IMR-90 (cell line): ENCODE results near the gene ZBTB9. TPM values are rescaled to one million over a fixed set of nuclear protein-coding genes. Genes with fewer than 3 reads are reported as not detected.

Experiments
- ATAC-seq: fragments of 200-7000 bp; cut with Tn5 transposase; 2 replicates; pipeline ENCODE4 v1.9.1; 2020; ENCODE audit warnings: low read depth, mild to moderate bottlenecking, moderate library complexity
- BruUV-seq: library from RNA; stranded (reverse); fragments of 400-500 nt; replicated peaks from 2 replicates; lab custom pipeline; 2021; lab: Mats Ljungman, UMichigan
- CTCF ChIA-PET: fragments of 300-600 bp; formaldehyde crosslinking; extraction: SDS; loops from one replicate; lab custom pipeline; 2021; ENCODE audit warnings: antibody characterized with exemption; lab: Yijun Ruan, JAX
- POLR2A ChIA-PET: fragments of 300-600 bp; sonication (Branson Sonifier 250); formaldehyde crosslinking; loops from one replicate; lab custom pipeline; 2022; ENCODE audit warnings: antibody characterized with exemption; ENCODE audit not compliant: unreplicated experiment; lab: Charles Lee
- DNase-seq: peaks from one replicate; pipeline ENCODE4 v3.0.0; 2013
- H2AFZ ChIP-seq: replicated peaks from 2 replicates; pipeline ENCODE3; 2013; ENCODE audit warnings: low read length, mild to moderate bottlenecking; ENCODE audit not compliant: poor library complexity
- H2AK5ac ChIP-seq: 2 replicates; pipeline ENCODE4 v1.6.1; 2013; ENCODE audit warnings: low read depth, low read length, inconsistent platforms
- H2AK9ac ChIP-seq: replicated peaks from 2 replicates; pipeline ENCODE3; 2013; ENCODE audit warnings: mild to moderate bottlenecking, low read depth, low read length, moderate library complexity; ENCODE audit not compliant: poor library complexity
- H2BK120ac ChIP-seq: 2 replicates; pipeline ENCODE4 v1.6.1; 2013; ENCODE audit warnings: low read depth, low read length, inconsistent platforms
- H2BK15ac ChIP-seq: 3 replicates; pipeline ENCODE4 v1.6.1; 2013; ENCODE audit warnings: low read depth, low read length, inconsistent platforms
- H2BK20ac ChIP-seq: 2 replicates; pipeline ENCODE4 v1.6.1; 2013; ENCODE audit warnings: low read depth, mild to moderate bottlenecking, inconsistent platforms, low read length, moderate library complexity
- H2BK5ac ChIP-seq: 2 replicates; pipeline ENCODE4 v1.6.1; 2013; ENCODE audit warnings: mild to moderate bottlenecking, low read depth, low read length, inconsistent platforms; ENCODE audit not compliant: poor library complexity, severe bottlenecking
- H3K14ac ChIP-seq: replicated peaks from 2 replicates; pipeline ENCODE4 v1.6.1; 2013; ENCODE audit warnings: low read depth, low read length, inconsistent platforms
- H3K18ac ChIP-seq: 2 replicates; pipeline ENCODE4 v1.6.1; 2013; ENCODE audit warnings: low read depth, low read length, control low read depth
- H3K23ac ChIP-seq: 2 replicates; pipeline ENCODE4 v1.6.1; 2013; ENCODE audit warnings: low read depth, low read length, inconsistent platforms
- H3K27ac ChIP-seq: 2 replicates; pipeline ENCODE4 v1.5.1; 2013; ENCODE audit warnings: mild to moderate bottlenecking, control low read depth, low read length; ENCODE audit not compliant: insufficient read depth
- H3K27me3 ChIP-seq: 2 replicates; pipeline ENCODE4 v1.6.1; 2013; ENCODE audit warnings: low read length; ENCODE audit not compliant: control insufficient read depth, insufficient read depth
- H3K36me3 ChIP-seq: 2 replicates; pipeline ENCODE4 v1.6.1; 2013; ENCODE audit warnings: low read length, mixed read lengths; ENCODE audit not compliant: control insufficient read depth, insufficient read depth
- H3K4ac ChIP-seq: 2 replicates; pipeline ENCODE4 v1.6.1; 2013; ENCODE audit warnings: low read depth, low read length, inconsistent platforms
- H3K4me1 ChIP-seq: 2 replicates; pipeline ENCODE4 v1.6.1; 2013; ENCODE audit warnings: low read length, mixed read lengths; ENCODE audit not compliant: control insufficient read depth, insufficient read depth
- H3K4me2 ChIP-seq: 2 replicates; pipeline ENCODE4 v1.6.1; 2013; ENCODE audit warnings: low read depth, mild to moderate bottlenecking, control low read depth, low read length, moderate library complexity
- H3K4me3 ChIP-seq: 2 replicates; pipeline ENCODE4 v1.5.1; 2013; ENCODE audit warnings: low read depth, mild to moderate bottlenecking, control low read depth, low read length, moderate library complexity; ENCODE audit not compliant: insufficient read depth
- H3K56ac ChIP-seq: 2 replicates; pipeline ENCODE4 v1.6.1; 2013; ENCODE audit warnings: low read length, inconsistent platforms; ENCODE audit not compliant: insufficient read depth; ENCODE audit errors: extremely low read depth
- H3K79me1 ChIP-seq, 2 experiments: 2 replicates each; pipeline ENCODE4 v1.6.1; 2013; ENCODE audit warnings: low read length in 2 of 2, inconsistent platforms in 1 of 2, low read depth in 1 of 2
- H3K9ac ChIP-seq: 2 replicates; pipeline ENCODE4 v1.6.1; 2013; ENCODE audit warnings: low read depth, low read length, control low read depth
- H3K9me1 ChIP-seq: 2 replicates; pipeline ENCODE4 v1.6.1; 2013; ENCODE audit warnings: low read length, inconsistent platforms; ENCODE audit not compliant: insufficient read depth
- H3K9me3 ChIP-seq: 2 replicates; pipeline ENCODE4 v1.6.1; 2013; ENCODE audit warnings: low read length; ENCODE audit not compliant: control insufficient read depth, insufficient read depth
- H4K20me1 ChIP-seq: 2 replicates; pipeline ENCODE4 v1.6.1; 2013; ENCODE audit warnings: low read length, inconsistent platforms; ENCODE audit not compliant: insufficient read depth
- H4K5ac ChIP-seq: 2 replicates; pipeline ENCODE4 v1.6.1; 2013; ENCODE audit warnings: mild to moderate bottlenecking, low read depth, low read length, control low read depth
- H4K8ac ChIP-seq, 2 experiments: 2 replicates each; pipeline ENCODE4 v1.6.1; 2013; ENCODE audit warnings: low read depth in 2 of 2, low read length in 2 of 2, control low read depth in 1 of 2, inconsistent platforms in 1 of 2
- H4K91ac ChIP-seq: 2 replicates; pipeline ENCODE4 v1.6.1; 2013; ENCODE audit warnings: low read depth, low read length, inconsistent platforms; ENCODE audit not compliant: insufficient read depth
- CEBPB ChIP-seq: IDR thresholded peaks from 2 replicates; pipeline ENCODE4 v1.6.1; 2012; ENCODE audit warnings: low read depth, low read length, improper control_type of control experiment
- CHD1 ChIP-seq: IDR thresholded peaks from 2 replicates; pipeline ENCODE4 v1.6.1; 2012; ENCODE audit warnings: low read depth, low read length, improper control_type of control experiment
- CTCF ChIP-seq: conservative IDR thresholded peaks from 2 replicates; pipeline ENCODE4 v1.5.1; 2012; ENCODE audit warnings: mild to moderate bottlenecking, low read depth, low read length, improper control_type of control experiment
- ELK1 ChIP-seq: fragments of 150-350 bp; IDR thresholded peaks from 2 replicates; pipeline ENCODE4 v1.6.1; 2016; ENCODE audit warnings: low read depth, mild to moderate bottlenecking, low read length, moderate library complexity, borderline replicate concordance
- FOS ChIP-seq: fragments of 150-350 bp; IDR thresholded peaks from 2 replicates; pipeline ENCODE4 v1.6.1; 2016; ENCODE audit warnings: low read depth, low read length
- MAFK ChIP-seq: IDR thresholded peaks from 2 replicates; pipeline ENCODE4 v1.6.1; 2012; ENCODE audit warnings: low read depth, low read length, improper control_type of control experiment
- MAZ ChIP-seq: IDR thresholded peaks from 2 replicates; pipeline ENCODE4 v1.6.1; 2012; ENCODE audit warnings: low read depth, mild to moderate bottlenecking, low read length, improper control_type of control experiment, moderate library complexity, borderline replicate concordance
- MXI1 ChIP-seq: IDR thresholded peaks from 2 replicates; pipeline ENCODE4 v1.6.1; 2012; ENCODE audit warnings: low read depth, mild to moderate bottlenecking, low read length, moderate library complexity, borderline replicate concordance
- NFE2L2 ChIP-seq: fragments of 150-350 bp; IDR thresholded peaks from 2 replicates; pipeline ENCODE4 v1.6.1; 2016; ENCODE audit warnings: low read depth, mild to moderate bottlenecking, low read length
- RAD21 ChIP-seq: IDR thresholded peaks from 2 replicates; pipeline ENCODE4 v1.6.1; 2012; ENCODE audit warnings: low read length, improper control_type of control experiment
- RCOR1 ChIP-seq: IDR thresholded peaks from 2 replicates; pipeline ENCODE4 v1.6.1; 2012; ENCODE audit warnings: mild to moderate bottlenecking, low read length, improper control_type of control experiment; ENCODE audit not compliant: insufficient replicate concordance
- RFX5 ChIP-seq: IDR thresholded peaks from 2 replicates; pipeline ENCODE4 v1.8.0; 2012; ENCODE audit warnings: low read depth, mild to moderate bottlenecking, low read length, moderate library complexity
- SMC3 ChIP-seq: fragments of 150-350 bp; IDR thresholded peaks from 2 replicates; pipeline ENCODE4 v1.6.1; 2016; ENCODE audit warnings: low read depth, mild to moderate bottlenecking, antibody characterized with exemption, low read length, moderate library complexity
- USF2 ChIP-seq: fragments of 150-350 bp; IDR thresholded peaks from 2 replicates; pipeline ENCODE4 v1.6.1; 2017; ENCODE audit warnings: mild to moderate bottlenecking, antibody characterized with exemption, low read length, low read depth
- WGBS, 2 experiments: methylation state at CpG; one replicate each; pipeline versions ENCODE4 v1.1.5 to v1.1.7; 2013; ENCODE audit warnings: missing lambda C conversion rate in 2 of 2; ENCODE audit not compliant: insufficient read length in 1 of 2; ENCODE audit errors: extremely low coverage in 2 of 2; 5-methylcytosine and 5-hydroxymethylcytosine counted together
- dilution Hi-C: fragments of 300-500 bp; cut with HindIII; formaldehyde crosslinking; loops from one replicate; pipeline ENCODE4 v1.14.3; 2018; ENCODE audit warnings: low sequenced_read_pairs; ENCODE audit not compliant: unreplicated experiment
- in situ Hi-C: fragments of 300-500 bp; cut with MboI; formaldehyde crosslinking; loops from 3 replicates; pipeline ENCODE4 v1.14.3; 2019; ENCODE audit warnings: low sequenced_read_pairs, inconsistent platforms, mixed read lengths
- intact Hi-C: fragments of 100-400 bp; cut with micrococcal nuclease; formaldehyde crosslinking; loops from 2 replicates; pipeline ENCODE4 v1.10.0; 2022
- polyA plus RNA-seq, 3 experiments: library from polyadenylated mRNA; depleted of rRNA; stranded (reverse); fragments of >200 nt; gene quantifications; 2 replicates each; pipeline ENCODE4 v1.2.3, GENCODE V29; 2012; ENCODE audit warnings: low replicate concordance in 1 of 3
- total RNA-seq: library from RNA; depleted of rRNA; stranded (reverse); fragments of >200 nt; gene quantifications from 2 replicates; pipeline ENCODE4 v1.2.3, GENCODE V29; 2012

ZBTB9 gene
- total and polyA plus RNA-seq, 2 of the 4 experiments (the other 2 are of a cell fraction) = 5.4 to 5.9 TPM

- intact Hi-C loops (no loop called here), dilution Hi-C loops (no loop called here), in situ Hi-C loops (no loop called here)
- Histone ChIP-seq H3K56ac (no peak overlapping the region), H2AFZ (no peak overlapping the region), H2AK9ac (no peak overlapping the region), H3K14ac (no peak overlapping the region), H4K91ac (no peak overlapping the region), H4K5ac (no peak overlapping the region), H3K4ac (peak overlapping the region; percentile 22; the same call in 1 of the 2 replicates), H3K36me3 (peaks cover 40% of the 10 kb centered on the region), H3K9me3 (no peaks in the 10 kb centered on the region), H2BK15ac (no peak overlapping the region), H3K79me1 (peaks cover 12 to 60% of the 10 kb centered on the region in 2 experiments), H3K4me3 (no peak overlapping the region), H2BK5ac (no peak overlapping the region), H4K20me1 (peaks cover 19% of the 10 kb centered on the region), H3K9ac (no peak overlapping the region; the same call in 1 of the 2 replicates), H2BK20ac (no peak overlapping the region), H3K4me1 (peaks cover 7% of the 10 kb centered on the region), H2AK5ac (no peak overlapping the region), H3K18ac (no peak overlapping the region), H4K8ac (peak overlapping the region in 1 of 2 experiments; percentile 1; a peak in 1 of 4 replicates), H3K9me1 (peaks cover 5% of the 10 kb centered on the region), H3K4me2 (peak overlapping the region; percentile 7; the same call in 1 of the 2 replicates), H3K27me3 (no peaks in the 10 kb centered on the region), H3K23ac (peak overlapping the region; percentile 56), H3K27ac (no peak overlapping the region), H2BK120ac (no peak overlapping the region)
- CTCF ChIA-PET = interaction anchor here (0.6 to 0.7 kb wide), 2 partner anchors 22 to 28 kb away, joined by 3 to 4 read pairs; no protein-coding TSS in a partner anchor
- no CpG with 5 or more reads among the region's 10 CpGs for WGBS, 2 experiments
- DNase-seq = no peak
- ATAC-seq = no peak
- POLR2A ChIA-PET = no interaction called here
- BruUV-seq = no TSS peak
- TF ChIP-seq MAFK (no peak), NFE2L2 (no peak), RAD21 (no peak), FOS (no peak), RCOR1 (no peak), MXI1 (no peak), CTCF (no peak), RFX5 (no peak), MAZ (no peak), ELK1 (no peak), CEBPB (no peak), CHD1 (no peak), USF2 (no peak), SMC3 (no peak)
Measured at GRCh38 chr6:33412140-33413009, 42.0 kb upstream of the ZBTB9 start.
